CD14-positive monocyte (primary cell): ENCODE measurements around the gene VAMP5. TPM values are rescaled to one million over a fixed set of nuclear protein-coding genes. Genes with fewer than 3 reads are reported as not detected.
"Not testable (repeated sequence)": the region's sequence is repeated elsewhere in the genome, so short reads cannot be mapped to it uniquely, and the experiment has no call there.

Experiments used
- DNase-seq, 3 donors: peaks; one replicate each; pipeline ENCODE4 v3.0.0-alpha.2; 2011 to 2022
- H2AFZ ChIP-seq: 2 replicates; pipeline ENCODE4 v1.6.0; 2012; ENCODE audit warnings: mild to moderate bottlenecking, low read depth, low read length, inconsistent platforms; ENCODE audit not compliant: insufficient read depth, poor library complexity, severe bottlenecking
- H3K27ac ChIP-seq, 2 donors: 1 replicate in 1 of 2; 2 replicates in 1 of 2; pipeline ENCODE4 v1.5.1; 2012 to 2013; ENCODE audit warnings: low read length in 2 of 2, control low read depth in 1 of 2, inconsistent platforms in 1 of 2, low read depth in 1 of 2, mild to moderate bottlenecking in 1 of 2
- H3K27me3 ChIP-seq, 2 donors: one replicate each; pipeline versions ENCODE4 v1.6.0 to v1.6.1; 2011 to 2013; ENCODE audit warnings: low read length in 2 of 2; ENCODE audit not compliant: control insufficient read depth in 2 of 2, insufficient read depth in 2 of 2
- H3K36me3 ChIP-seq, 2 donors: replicated peaks in 1 of 2; 1 replicate in 1 of 2; 2 replicates in 1 of 2; pipeline versions ENCODE4 v1.5.1 to v1.6.1; 2012 to 2013; ENCODE audit warnings: low read length in 2 of 2, control low read depth in 1 of 2, inconsistent platforms in 1 of 2, mild to moderate bottlenecking in 1 of 2; ENCODE audit not compliant: insufficient read depth in 2 of 2, control insufficient read depth in 1 of 2
- H3K4me1 ChIP-seq, 2 donors: 1 replicate in 1 of 2; 2 replicates in 1 of 2; pipeline versions ENCODE4 v1.5.1 to v1.6.1; 2012 to 2013; ENCODE audit warnings: low read length in 2 of 2, control low read depth in 1 of 2, inconsistent platforms in 1 of 2, mild to moderate bottlenecking in 1 of 2, moderate library complexity in 1 of 2; ENCODE audit not compliant: insufficient read depth in 2 of 2, control insufficient read depth in 1 of 2
- H3K4me2 ChIP-seq: replicated peaks from 2 replicates; pipeline ENCODE3; 2012; ENCODE audit warnings: low read length, moderate library complexity, mild to moderate bottlenecking; ENCODE audit not compliant: poor library complexity, severe bottlenecking; ENCODE audit errors: extremely low read depth
- H3K4me3 ChIP-seq, 3 experiments: fragments of 200-600 bp in 1 of 3; sonication (generic) in 1 of 3; replicated peaks in 1 of 3; 1 replicate in 2 of 3; 2 replicates in 1 of 3; pipeline ENCODE4 v1.5.1; 2011 to 2013; ENCODE audit warnings: low read length in 3 of 3, mild to moderate bottlenecking in 3 of 3, control low read depth in 2 of 3, low read depth in 2 of 3, inconsistent platforms in 1 of 3, moderate library complexity in 1 of 3
- H3K79me2 ChIP-seq: 2 replicates; pipeline ENCODE4 v1.6.0; 2012; ENCODE audit warnings: mild to moderate bottlenecking, control low read depth, inconsistent platforms, low read length, moderate library complexity; ENCODE audit not compliant: insufficient read depth
- H3K9ac ChIP-seq: 2 replicates; pipeline ENCODE4 v1.6.0; 2017; ENCODE audit warnings: low read length, mild to moderate bottlenecking; ENCODE audit not compliant: insufficient read depth, poor library complexity, severe bottlenecking
- H3K9me3 ChIP-seq, 2 donors: replicated peaks in 1 of 2; 1 replicate in 1 of 2; 2 replicates in 1 of 2; pipeline versions ENCODE4 v1.5.1 to v1.6.1; 2012 to 2013; ENCODE audit warnings: low read length in 2 of 2, control low read depth in 1 of 2; ENCODE audit not compliant: control insufficient read depth in 1 of 2, insufficient read depth in 1 of 2
- H4K20me1 ChIP-seq: 2 replicates; pipeline ENCODE4 v1.6.0; 2012; ENCODE audit warnings: mild to moderate bottlenecking, low read length, control low read depth, moderate library complexity; ENCODE audit not compliant: insufficient read depth
- H3K27ac Mint-ChIP-seq, 7 donors: one replicate each; pipeline ENCODE4 v1.8.0; 2020; ENCODE audit warnings: mild to moderate bottlenecking in 7 of 7, mixed read lengths in 7 of 7, moderate library complexity in 6 of 7, inconsistent platforms in 2 of 7
- H3K27me3 Mint-ChIP-seq, 3 donors: one replicate each; pipeline ENCODE4 v1.8.0; 2021 to 2022; ENCODE audit warnings: low read depth in 3 of 3, mild to moderate bottlenecking in 3 of 3, mixed read lengths in 3 of 3, moderate library complexity in 3 of 3, inconsistent platforms in 1 of 3
- H3K36me3 Mint-ChIP-seq, 2 donors: one replicate each; pipeline ENCODE4 v1.8.0; 2020; ENCODE audit warnings: mixed read lengths in 2 of 2, inconsistent platforms in 1 of 2, mild to moderate bottlenecking in 1 of 2
- H3K4me1 Mint-ChIP-seq: one replicate; pipeline ENCODE4 v1.8.0; 2020; ENCODE audit warnings: mild to moderate bottlenecking, mixed read lengths
- H3K4me3 Mint-ChIP-seq, 2 donors: one replicate each; pipeline ENCODE4 v1.8.0; 2020; ENCODE audit warnings: mild to moderate bottlenecking in 2 of 2, mixed read lengths in 2 of 2, moderate library complexity in 1 of 2
- H3K9me3 Mint-ChIP-seq, 7 donors: one replicate each; pipeline ENCODE4 v1.8.0; 2020 to 2022; ENCODE audit warnings: mixed read lengths in 7 of 7, mild to moderate bottlenecking in 6 of 7, moderate library complexity in 6 of 7, inconsistent platforms in 2 of 7
- whole genome bisulfite sequencing: methylation state at CpG from one replicate; pipeline ENCODE4 v1.1.5; 2013; ENCODE audit warnings: missing lambda C conversion rate; ENCODE audit not compliant: insufficient coverage; 5-methylcytosine and 5-hydroxymethylcytosine counted together
- intact Hi-C, 2 donors: fragments of 100-400 bp; cut with micrococcal nuclease; formaldehyde crosslinking; loops; one replicate each; pipeline versions ENCODE4 v1.15.0 to v1.15.1; 2023
- polyA plus RNA-seq, 3 donors: library from polyadenylated mRNA; depleted of rRNA in 1 of 3; unstranded in 2 of 3; stranded (reverse) in 1 of 3; fragments of 300-500 nt in 2 of 3; fragments of >200 nt in 1 of 3; fragmentation: Illumina TruSeq in 2 of 3; gene quantifications; 1 replicate in 2 of 3; 2 replicates in 1 of 3; pipeline ENCODE4 v1.2.3, GENCODE V29; 2012 to 2021
- TF ChIP-seq, protein P1 (sequence below): fragments of 200-600 bp; IDR thresholded peaks from one replicate; pipeline ENCODE4 v1.8.0; 2022; ENCODE audit warnings: antibody characterized with exemption, mild to moderate bottlenecking

Gene VAMP5
- polyA plus RNA-seq, 3 donors = 154 to 251 (median 171) TPM

- peak overlapping the region in 1 of 7 donors; percentile 73 for H3K27ac Mint-ChIP-seq
- Histone ChIP-seq H3K4me1 (peaks cover 25 to 39% of the 10 kb centered on the region in 2 donors), H3K27me3 (no peaks in the 10 kb centered on the region), H2AFZ (no peak overlapping the region), H3K36me3 (peaks cover 49 to 65% of the 10 kb centered on the region in 2 donors), H3K4me2 (peak overlapping the region; percentile 92), H3K79me2 (peaks cover 63% of the 10 kb centered on the region), H3K9me3 (no peaks in the 10 kb centered on the region), H3K9ac (no peak overlapping the region), H3K27ac (peak overlapping the region in 1 of 2 donors; percentile 88), H4K20me1 (peaks cover 79% of the 10 kb centered on the region), H3K4me3 (peak overlapping the region in 1 of 3 experiments; percentile 95)
- DNase-seq = no peak
- WGBS = 71% methylated on average over 2 of the region's 5 CpGs
- H3K9me3 Mint-ChIP-seq = no peaks in the 10 kb centered on the region
- H3K4me1 Mint-ChIP-seq = peaks cover 29% of the 10 kb centered on the region
- H3K4me3 Mint-ChIP-seq = no peak overlapping the region
- H3K36me3 Mint-ChIP-seq = peaks cover 49 to 61% of the 10 kb centered on the region in 2 donors
- no peaks in the 10 kb centered on the region for H3K27me3 Mint-ChIP-seq
- TF ChIP-seq, protein P1, sequence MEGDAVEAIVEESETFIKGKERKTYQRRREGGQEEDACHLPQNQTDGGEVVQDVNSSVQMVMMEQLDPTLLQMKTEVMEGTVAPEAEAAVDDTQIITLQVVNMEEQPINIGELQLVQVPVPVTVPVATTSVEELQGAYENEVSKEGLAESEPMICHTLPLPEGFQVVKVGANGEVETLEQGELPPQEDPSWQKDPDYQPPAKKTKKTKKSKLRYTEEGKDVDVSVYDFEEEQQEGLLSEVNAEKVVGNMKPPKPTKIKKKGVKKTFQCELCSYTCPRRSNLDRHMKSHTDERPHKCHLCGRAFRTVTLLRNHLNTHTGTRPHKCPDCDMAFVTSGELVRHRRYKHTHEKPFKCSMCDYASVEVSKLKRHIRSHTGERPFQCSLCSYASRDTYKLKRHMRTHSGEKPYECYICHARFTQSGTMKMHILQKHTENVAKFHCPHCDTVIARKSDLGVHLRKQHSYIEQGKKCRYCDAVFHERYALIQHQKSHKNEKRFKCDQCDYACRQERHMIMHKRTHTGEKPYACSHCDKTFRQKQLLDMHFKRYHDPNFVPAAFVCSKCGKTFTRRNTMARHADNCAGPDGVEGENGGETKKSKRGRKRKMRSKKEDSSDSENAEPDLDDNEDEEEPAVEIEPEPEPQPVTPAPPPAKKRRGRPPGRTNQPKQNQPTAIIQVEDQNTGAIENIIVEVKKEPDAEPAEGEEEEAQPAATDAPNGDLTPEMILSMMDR = no peak
- intact Hi-C loops = no loop called here
Measured at GRCh38 chr2:85541753-85542457, 42.3 kb upstream of the VAMP5 start.

DNA sequence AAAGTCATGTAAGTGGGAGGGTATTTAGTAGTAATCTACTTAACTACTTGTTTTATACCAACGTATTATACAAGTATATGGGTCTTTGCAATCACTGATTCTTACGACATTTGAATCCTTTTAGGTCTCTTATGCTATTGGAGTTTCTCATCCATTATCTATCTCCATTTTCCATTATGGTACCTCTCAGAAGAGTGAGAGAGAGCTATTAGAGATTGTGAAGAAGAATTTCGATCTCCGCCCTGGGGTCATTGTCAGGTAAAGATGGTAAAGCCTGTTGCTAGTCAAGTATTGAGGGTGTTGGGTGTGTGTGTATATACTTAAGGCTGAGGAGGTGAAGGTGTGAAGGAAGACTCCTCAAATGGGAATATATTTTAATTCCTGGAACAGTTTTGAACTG lies 41.5 kb upstream of the VAMP5 start:
- no peak overlapping the region for H3K4me2 ChIP-seq

GRCh38 chr2:85544254-85544691 lies 40.0 kb upstream of the VAMP5 start:
- H3K27ac Mint-ChIP-seq, H2AFZ ChIP-seq, H3K27me3 ChIP-seq, DNase-seq, H3K27ac ChIP-seq, intact Hi-C loops, H3K27me3 Mint-ChIP-seq, H3K9me3 ChIP-seq, H3K4me2 ChIP-seq, H3K4me3 Mint-ChIP-seq, H3K9me3 Mint-ChIP-seq, H3K9ac ChIP-seq, H3K4me3 ChIP-seq: not testable (repeated sequence)
- peaks cover 78% of the 10 kb centered on the region for H4K20me1 ChIP-seq
- H3K4me1 ChIP-seq = peaks cover 16 to 27% of the 10 kb centered on the region in 2 donors
- peaks cover 51 to 88% of the 10 kb centered on the region in 2 donors for H3K36me3 ChIP-seq
- Mint-ChIP-seq H3K4me1 (peaks cover 20% of the 10 kb centered on the region), H3K36me3 (peaks cover 55 to 71% of the 10 kb centered on the region in 2 donors)
- peaks cover 43% of the 10 kb centered on the region for H3K79me2 ChIP-seq
- WGBS = 96% methylated on average over 3 of the region's 3 CpGs

More for the DNA sequence above, 41.5 kb upstream of the VAMP5 start:
- H3K36me3 Mint-ChIP-seq = peaks cover 49 to 62% of the 10 kb centered on the region in 2 donors
- Histone ChIP-seq H3K9me3 (no peaks in the 10 kb centered on the region), H3K4me3 (no peak overlapping the region), H3K4me1 (peaks cover 16 to 30% of the 10 kb centered on the region in 2 donors), H3K9ac (no peak overlapping the region), H4K20me1 (peaks cover 81% of the 10 kb centered on the region), H3K27me3 (no peaks in the 10 kb centered on the region), H3K79me2 (peaks cover 54% of the 10 kb centered on the region), H3K27ac (no peak overlapping the region), H3K36me3 (peaks cover 50 to 73% of the 10 kb centered on the region in 2 donors), H2AFZ (no peak overlapping the region)
- no CpG with 5 or more reads among the region's 4 CpGs for WGBS
- no peaks in the 10 kb centered on the region for H3K9me3 Mint-ChIP-seq
- TF ChIP-seq, protein P1 = no peak
- H3K4me3 Mint-ChIP-seq = no peak overlapping the region
- intact Hi-C loops = no loop called here
- peak overlapping the region in 3 of 7 donors; percentile 1 to 73 (median 64) for H3K27ac Mint-ChIP-seq
- H3K27me3 Mint-ChIP-seq = no peaks in the 10 kb centered on the region
- peaks cover 21% of the 10 kb centered on the region for H3K4me1 Mint-ChIP-seq
- DNase-seq = no peak
